Neural cell (in vitro differentiated cells): ENCODE results near the gene CACNA1C.

Experiments used
- EP300 ChIP-seq: fragments of 450-650 bp; conservative IDR thresholded peaks from 2 replicates; pipeline ENCODE4 v1.6.1; 2014; ENCODE audit warnings: antibody characterized with exemption, mild to moderate bottlenecking, moderate library complexity; ENCODE audit not compliant: poor library complexity, severe bottlenecking
- EZH2 ChIP-seq: fragments of 200-600, 300-800 bp; shearing (Covaris generic), sonication (generic); IDR thresholded peaks from 2 replicates; pipeline ENCODE4 v1.6.1; 2014; ENCODE audit warnings: antibody characterized with exemption, low read length, borderline replicate concordance, mild to moderate bottlenecking; ENCODE audit not compliant: insufficient read depth, poor library complexity, severe bottlenecking
- MXI1 ChIP-seq: fragments of 450-650 bp; conservative IDR thresholded peaks from 2 replicates; pipeline ENCODE4 v1.6.1; 2014; ENCODE audit warnings: antibody characterized with exemption, mild to moderate bottlenecking; ENCODE audit not compliant: poor library complexity, severe bottlenecking
- POLR2AphosphoS5 ChIP-seq: IDR thresholded peaks from 2 replicates; pipeline ENCODE4 v1.6.1; 2012
- RAD21 ChIP-seq: fragments of 450-650 bp; conservative IDR thresholded peaks from 2 replicates; pipeline ENCODE4 v1.6.1; 2014; ENCODE audit warnings: antibody characterized with exemption, mild to moderate bottlenecking, moderate library complexity
- SMC3 ChIP-seq: fragments of 450-650 bp; conservative IDR thresholded peaks from 2 replicates; pipeline ENCODE4 v1.6.1; 2014; ENCODE audit warnings: antibody characterized with exemption, mild to moderate bottlenecking, moderate library complexity; ENCODE audit not compliant: poor library complexity
- TF ChIP-seq, protein P1 (sequence below): fragments of 450-650 bp; IDR thresholded peaks from 2 replicates; pipeline ENCODE4 v1.5.1; 2014; ENCODE audit warnings: antibody characterized with exemption, mild to moderate bottlenecking, moderate library complexity; ENCODE audit not compliant: poor library complexity, severe bottlenecking
- TF ChIP-seq, protein P2 (sequence below): IDR thresholded peaks from 2 replicates; pipeline ENCODE4 v1.6.1; 2012; ENCODE audit warnings: borderline replicate concordance

DNA sequence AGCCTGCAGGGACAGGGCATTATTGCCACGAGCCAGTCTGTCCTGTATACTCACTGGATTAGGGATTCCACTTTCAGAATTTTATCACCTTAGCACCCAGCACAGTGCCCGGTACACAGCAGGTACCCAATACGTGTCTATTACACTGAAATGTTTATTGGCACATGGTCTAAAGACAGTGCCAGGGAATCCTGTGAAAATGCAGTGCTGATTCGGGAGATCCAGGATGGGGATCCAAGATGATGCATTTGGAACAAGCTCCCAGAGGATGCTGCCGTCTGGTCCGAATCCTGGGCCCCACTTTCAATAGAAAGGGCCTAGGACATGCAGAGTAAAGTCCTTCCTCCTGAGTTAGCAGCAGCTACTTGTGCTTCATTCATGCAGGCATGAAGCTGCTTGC, 230.7 kb downstream of the CACNA1C start:
- TF ChIP-seq POLR2AphosphoS5 (no peak), EZH2 (no peak), EP300 (no peak), MXI1 (no peak), RAD21 (no peak), SMC3 (no peak)
- TF ChIP-seq, protein P1, sequence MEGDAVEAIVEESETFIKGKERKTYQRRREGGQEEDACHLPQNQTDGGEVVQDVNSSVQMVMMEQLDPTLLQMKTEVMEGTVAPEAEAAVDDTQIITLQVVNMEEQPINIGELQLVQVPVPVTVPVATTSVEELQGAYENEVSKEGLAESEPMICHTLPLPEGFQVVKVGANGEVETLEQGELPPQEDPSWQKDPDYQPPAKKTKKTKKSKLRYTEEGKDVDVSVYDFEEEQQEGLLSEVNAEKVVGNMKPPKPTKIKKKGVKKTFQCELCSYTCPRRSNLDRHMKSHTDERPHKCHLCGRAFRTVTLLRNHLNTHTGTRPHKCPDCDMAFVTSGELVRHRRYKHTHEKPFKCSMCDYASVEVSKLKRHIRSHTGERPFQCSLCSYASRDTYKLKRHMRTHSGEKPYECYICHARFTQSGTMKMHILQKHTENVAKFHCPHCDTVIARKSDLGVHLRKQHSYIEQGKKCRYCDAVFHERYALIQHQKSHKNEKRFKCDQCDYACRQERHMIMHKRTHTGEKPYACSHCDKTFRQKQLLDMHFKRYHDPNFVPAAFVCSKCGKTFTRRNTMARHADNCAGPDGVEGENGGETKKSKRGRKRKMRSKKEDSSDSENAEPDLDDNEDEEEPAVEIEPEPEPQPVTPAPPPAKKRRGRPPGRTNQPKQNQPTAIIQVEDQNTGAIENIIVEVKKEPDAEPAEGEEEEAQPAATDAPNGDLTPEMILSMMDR: no peak
- TF ChIP-seq, protein P2, sequence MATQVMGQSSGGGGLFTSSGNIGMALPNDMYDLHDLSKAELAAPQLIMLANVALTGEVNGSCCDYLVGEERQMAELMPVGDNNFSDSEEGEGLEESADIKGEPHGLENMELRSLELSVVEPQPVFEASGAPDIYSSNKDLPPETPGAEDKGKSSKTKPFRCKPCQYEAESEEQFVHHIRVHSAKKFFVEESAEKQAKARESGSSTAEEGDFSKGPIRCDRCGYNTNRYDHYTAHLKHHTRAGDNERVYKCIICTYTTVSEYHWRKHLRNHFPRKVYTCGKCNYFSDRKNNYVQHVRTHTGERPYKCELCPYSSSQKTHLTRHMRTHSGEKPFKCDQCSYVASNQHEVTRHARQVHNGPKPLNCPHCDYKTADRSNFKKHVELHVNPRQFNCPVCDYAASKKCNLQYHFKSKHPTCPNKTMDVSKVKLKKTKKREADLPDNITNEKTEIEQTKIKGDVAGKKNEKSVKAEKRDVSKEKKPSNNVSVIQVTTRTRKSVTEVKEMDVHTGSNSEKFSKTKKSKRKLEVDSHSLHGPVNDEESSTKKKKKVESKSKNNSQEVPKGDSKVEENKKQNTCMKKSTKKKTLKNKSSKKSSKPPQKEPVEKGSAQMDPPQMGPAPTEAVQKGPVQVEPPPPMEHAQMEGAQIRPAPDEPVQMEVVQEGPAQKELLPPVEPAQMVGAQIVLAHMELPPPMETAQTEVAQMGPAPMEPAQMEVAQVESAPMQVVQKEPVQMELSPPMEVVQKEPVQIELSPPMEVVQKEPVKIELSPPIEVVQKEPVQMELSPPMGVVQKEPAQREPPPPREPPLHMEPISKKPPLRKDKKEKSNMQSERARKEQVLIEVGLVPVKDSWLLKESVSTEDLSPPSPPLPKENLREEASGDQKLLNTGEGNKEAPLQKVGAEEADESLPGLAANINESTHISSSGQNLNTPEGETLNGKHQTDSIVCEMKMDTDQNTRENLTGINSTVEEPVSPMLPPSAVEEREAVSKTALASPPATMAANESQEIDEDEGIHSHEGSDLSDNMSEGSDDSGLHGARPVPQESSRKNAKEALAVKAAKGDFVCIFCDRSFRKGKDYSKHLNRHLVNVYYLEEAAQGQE: no peak
